Measurements from ENCODE around the gene NHEJ1.

- TF ChIP-seq YY1 (IDR thresholded peaks at IDR 0.05; ENCODE audit: insufficient read depth, insufficient read length) = no peak
- no peak for TF ChIP-seq ZNF274 (IDR thresholded peaks at IDR 0.05; ENCODE audit: low read depth, low read length)
- TF ChIP-seq SUZ12 (IDR thresholded peaks at IDR 0.05; ENCODE audit: extremely low read depth, insufficient read depth, insufficient read length) = no peak
These were observed 102.7 kb downstream of the NHEJ1 start for GRCh38 chr2:219057709-219058540.
